OCI-LY1 (cell line): ENCODE data around the gene DPP6.

Source experiments
- EZH2 ChIP-seq: fragments of 200-600 bp; sonication (generic), shearing (Covaris generic); IDR thresholded peaks from 2 replicates; pipeline ENCODE4 v1.8.0; 2017; ENCODE audit warnings: borderline replicate concordance, mixed run types, mild to moderate bottlenecking, antibody characterized with exemption, low read length, moderate library complexity, mixed read lengths
- TF ChIP-seq, protein P1 (sequence below): fragments of 200-600 bp; sonication (generic), shearing (Covaris generic); IDR thresholded peaks from 2 replicates; pipeline ENCODE4 v1.5.1; 2017; ENCODE audit warnings: mild to moderate bottlenecking, antibody characterized with exemption, low read length, moderate library complexity, mixed read lengths

- no peak for TF ChIP-seq EZH2
- TF ChIP-seq, protein P1, sequence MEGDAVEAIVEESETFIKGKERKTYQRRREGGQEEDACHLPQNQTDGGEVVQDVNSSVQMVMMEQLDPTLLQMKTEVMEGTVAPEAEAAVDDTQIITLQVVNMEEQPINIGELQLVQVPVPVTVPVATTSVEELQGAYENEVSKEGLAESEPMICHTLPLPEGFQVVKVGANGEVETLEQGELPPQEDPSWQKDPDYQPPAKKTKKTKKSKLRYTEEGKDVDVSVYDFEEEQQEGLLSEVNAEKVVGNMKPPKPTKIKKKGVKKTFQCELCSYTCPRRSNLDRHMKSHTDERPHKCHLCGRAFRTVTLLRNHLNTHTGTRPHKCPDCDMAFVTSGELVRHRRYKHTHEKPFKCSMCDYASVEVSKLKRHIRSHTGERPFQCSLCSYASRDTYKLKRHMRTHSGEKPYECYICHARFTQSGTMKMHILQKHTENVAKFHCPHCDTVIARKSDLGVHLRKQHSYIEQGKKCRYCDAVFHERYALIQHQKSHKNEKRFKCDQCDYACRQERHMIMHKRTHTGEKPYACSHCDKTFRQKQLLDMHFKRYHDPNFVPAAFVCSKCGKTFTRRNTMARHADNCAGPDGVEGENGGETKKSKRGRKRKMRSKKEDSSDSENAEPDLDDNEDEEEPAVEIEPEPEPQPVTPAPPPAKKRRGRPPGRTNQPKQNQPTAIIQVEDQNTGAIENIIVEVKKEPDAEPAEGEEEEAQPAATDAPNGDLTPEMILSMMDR = no peak
Measured at GRCh38 chr7:154855366-154855765, 803.2 kb downstream of the DPP6 start.
